ENCODE measurements around the gene ITGA8. TPM values are rescaled to one million over a fixed set of nuclear protein-coding genes. Genes with fewer than 3 reads are reported as not detected.
A peak's percentile ranks its signal among the peaks of the same experiment; 100 is the strongest.

The ITGA8 gene
- total and polyA plus RNA-seq, 12 donors = 4.7 to 46.0 (median 22.2) TPM

- Histone ChIP-seq H3K27ac (no peak overlapping the region), H3K27me3 (no peaks in the 10 kb centered on the region), H3K4me1 (replicated peaks in 1 of 2) (no peaks in the 10 kb centered on the region), H3K4me3 (no peak overlapping the region), H3K36me3 (replicated peaks in 1 of 2) (no peaks in the 10 kb centered on the region), H3K9me3 (replicated peaks in 1 of 3) (no peaks in the 10 kb centered on the region)
- WGBS, 4 donors = 41 to 54% (median 44%) methylated on average over 7 of the region's 7 CpGs
- intact Hi-C loops (cut with DNase I) = loop anchor here in 1 of 2 donors (10.0 kb wide), 1 partner anchor 90 kb away; no protein-coding TSS in a partner anchor
- DNase-seq = peak; percentile 23 to 74 (median 50)
- TF ChIP-seq POLR2A (IDR thresholded peaks at IDR 0.05) (no peak), CTCF (IDR thresholded peaks at IDR 0.05) (peak; percentile 12 to 55 (median 36))
Measured at GRCh38 chr10:15744217-15744865, 24.6 kb upstream of the ITGA8 start.

DNA sequence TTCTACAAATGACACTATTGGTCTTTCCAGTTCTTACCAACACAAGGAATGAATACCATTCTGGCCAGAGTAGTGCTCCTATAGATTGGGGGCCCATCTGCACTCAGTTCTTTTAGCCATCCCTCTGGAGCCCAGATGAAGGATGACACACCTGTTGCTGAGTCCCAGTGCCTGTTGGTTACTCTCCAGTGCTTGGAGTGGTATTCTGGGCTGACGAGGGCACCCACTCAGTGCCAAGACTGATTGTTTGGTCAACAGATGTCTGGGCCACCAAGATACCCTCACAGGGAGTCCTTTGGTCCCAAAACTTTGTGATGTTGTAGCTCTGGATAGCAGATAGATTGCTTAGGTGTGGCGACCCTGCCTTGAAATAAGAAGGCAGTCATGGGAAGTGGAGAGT is 23.7 kb upstream of the ITGA8 start:
- Histone ChIP-seq H3K4me1 (replicated peaks in 1 of 2) (no peaks in the 10 kb centered on the region), H3K4me3 (no peak overlapping the region), H3K9me3 (replicated peaks in 1 of 3) (no peaks in the 10 kb centered on the region), H3K27ac (no peak overlapping the region), H3K36me3 (replicated peaks in 1 of 2) (no peaks in the 10 kb centered on the region), H3K27me3 (no peaks in the 10 kb centered on the region)
- TF ChIP-seq POLR2A (IDR thresholded peaks at IDR 0.05) = no peak
- no peak for TF ChIP-seq CTCF (IDR thresholded peaks at IDR 0.05)
- intact Hi-C loops (cut with DNase I) = loop anchor here in 1 of 2 donors (10.0 kb wide), 1 partner anchor 91 kb away; no protein-coding TSS in a partner anchor
- WGBS, 4 donors = 65 to 100% (median 80%) methylated on average over 2 of the region's 2 CpGs
- no peak for DNase-seq

DNA sequence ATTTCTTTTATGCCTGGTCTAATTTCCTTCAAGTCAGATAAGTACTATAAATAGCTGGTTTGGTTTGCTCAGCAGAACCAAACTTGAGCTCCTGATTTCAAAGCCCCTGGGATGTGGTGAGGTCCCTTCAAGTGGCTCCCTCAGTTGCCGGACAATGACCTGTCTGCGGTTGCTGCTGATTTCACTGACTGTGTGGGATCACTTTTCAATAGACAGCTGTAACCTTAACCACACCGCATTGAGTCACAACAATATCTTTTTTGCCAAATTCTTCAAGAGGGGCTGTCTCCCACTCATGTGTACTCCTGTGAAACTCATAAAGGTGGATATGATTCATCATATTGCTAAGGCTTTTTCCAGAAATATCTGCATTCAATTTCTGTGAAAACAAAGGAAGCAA is 23.1 kb upstream of the ITGA8 start:
- TF ChIP-seq POLR2A (IDR thresholded peaks at IDR 0.05) (no peak), CTCF (IDR thresholded peaks at IDR 0.05) (no peak)
- Histone ChIP-seq H3K36me3 (replicated peaks in 1 of 2) (no peaks in the 10 kb centered on the region), H3K27me3 (no peaks in the 10 kb centered on the region), H3K4me3 (no peak overlapping the region), H3K4me1 (replicated peaks in 1 of 2) (no peaks in the 10 kb centered on the region), H3K27ac (no peak overlapping the region), H3K9me3 (replicated peaks in 1 of 3) (no peaks in the 10 kb centered on the region)
- no peak for DNase-seq
- 92 to 95% (median 93%) methylated on average over 3 of the region's 3 CpGs for WGBS, 4 donors
- intact Hi-C loops (cut with DNase I) = loop anchor here in 1 of 2 donors (10.0 kb wide), 1 partner anchor 92 kb away; no protein-coding TSS in a partner anchor

DNA sequence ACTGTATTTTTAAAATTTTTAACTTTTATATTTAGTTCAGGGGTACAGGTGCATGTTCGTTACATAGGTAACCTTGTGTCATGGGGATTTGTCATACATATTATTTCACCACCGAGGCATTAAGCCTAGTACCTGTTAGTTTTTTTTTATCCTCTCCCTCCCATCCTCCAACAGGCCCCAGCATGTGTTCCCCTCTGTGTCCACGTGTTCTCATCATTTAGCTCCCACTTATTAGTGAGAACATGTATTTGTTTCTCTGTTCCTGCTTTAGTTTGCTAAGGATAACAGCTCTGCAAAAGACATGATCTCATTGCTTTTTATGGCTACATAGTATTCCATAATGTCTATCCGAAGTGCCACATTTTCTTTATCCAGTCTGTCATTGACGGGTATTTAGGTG is 22.4 kb upstream of the ITGA8 start:
- Histone ChIP-seq H3K27ac (no peak overlapping the region), H3K27me3 (no peaks in the 10 kb centered on the region), H3K4me1 (replicated peaks in 1 of 2) (no peaks in the 10 kb centered on the region), H3K4me3 (no peak overlapping the region), H3K36me3 (replicated peaks in 1 of 2) (no peaks in the 10 kb centered on the region), H3K9me3 (replicated peaks in 1 of 3) (no peaks in the 10 kb centered on the region)
- 54 to 78% (median 58%) methylated on average over 4 to 5 of the region's 5 CpGs for WGBS, 4 donors
- no peak for TF ChIP-seq POLR2A (IDR thresholded peaks at IDR 0.05)
- no peak for TF ChIP-seq CTCF (IDR thresholded peaks at IDR 0.05)
- DNase-seq = no peak
- intact Hi-C loops (cut with DNase I) = loop anchor here in 1 of 2 donors (10.0 kb wide), 1 partner anchor 93 kb away; no protein-coding TSS in a partner anchor
